ENCODE data around the gene BMPR1B. TPM values are rescaled to one million over a fixed set of nuclear protein-coding genes. Genes with fewer than 3 reads are reported as not detected.

Gene BMPR1B
- total RNA-seq, 2 experiments from 2014 or later, result not detected

GRCh38 chr4:94732358-94732698 lies 25.4 kb upstream of the BMPR1B start:
- DNase-seq, result no peak
- ATAC-seq, result no peak
- Mint-ChIP-seq H3K9me3 (no peaks in the 10 kb centered on the region), H3K4me1 (ENCODE audit: low read depth) (no peaks in the 10 kb centered on the region), H3K27me3 (peaks cover 2% of the 10 kb centered on the region), H3K27ac (no peak overlapping the region), H3K4me3 (no peak overlapping the region), H3K36me3 (ENCODE audit: low read depth) (no peaks in the 10 kb centered on the region)
- POLR2A ChIA-PET, result no interaction called here
- no peak for TF ChIP-seq CTCF (IDR thresholded peaks at IDR 0.05)
- CTCF ChIA-PET, result interaction anchor here (1.2 kb wide), 1 partner anchor 111 kb away, joined by 4 read pairs; no protein-coding TSS in a partner anchor
- intact Hi-C loops (cut with micrococcal nuclease), result no loop called here

- ATAC-seq (no peak), DNase-seq (no peak)
- POLR2A ChIA-PET, result no interaction called here
- Mint-ChIP-seq H3K9me3 (no peaks in the 10 kb centered on the region), H3K4me1 (ENCODE audit: low read depth) (no peaks in the 10 kb centered on the region), H3K27me3 (no peaks in the 10 kb centered on the region), H3K36me3 (ENCODE audit: low read depth) (no peaks in the 10 kb centered on the region), H3K27ac (no peak overlapping the region), H3K4me3 (no peak overlapping the region)
- no peak for TF ChIP-seq CTCF (IDR thresholded peaks at IDR 0.05)
- CTCF ChIA-PET, result no interaction called here
- intact Hi-C loops (cut with micrococcal nuclease), result no loop called here
These were observed 18.0 kb upstream of the BMPR1B start for GRCh38 chr4:94739741-94740140.

- ATAC-seq (no peak), DNase-seq (no peak)
- Mint-ChIP-seq H3K27me3 (no peaks in the 10 kb centered on the region), H3K4me1 (ENCODE audit: low read depth) (no peaks in the 10 kb centered on the region), H3K36me3 (ENCODE audit: low read depth) (no peaks in the 10 kb centered on the region), H3K4me3 (no peak overlapping the region), H3K9me3 (no peaks in the 10 kb centered on the region), H3K27ac (no peak overlapping the region)
- no peak for TF ChIP-seq CTCF (IDR thresholded peaks at IDR 0.05)
- ChIA-PET CTCF (no interaction called here), POLR2A (no interaction called here)
- intact Hi-C loops (cut with micrococcal nuclease), result no loop called here
These were observed 16.5 kb upstream of the BMPR1B start for GRCh38 chr4:94741304-94741703.

GRCh38 chr4:94743838-94744237 lies 13.9 kb upstream of the BMPR1B start:
- Mint-ChIP-seq H3K4me3 (no peak overlapping the region), H3K36me3 (ENCODE audit: low read depth) (no peaks in the 10 kb centered on the region), H3K4me1 (ENCODE audit: low read depth) (no peaks in the 10 kb centered on the region), H3K27ac (no peak overlapping the region), H3K27me3 (no peaks in the 10 kb centered on the region), H3K9me3 (no peaks in the 10 kb centered on the region)
- ChIA-PET CTCF (no interaction called here), POLR2A (no interaction called here)
- no peak for DNase-seq
- intact Hi-C loops (cut with micrococcal nuclease), result no loop called here
- TF ChIP-seq CTCF (IDR thresholded peaks at IDR 0.05), result no peak
- ATAC-seq, result no peak

GRCh38 chr4:94744850-94745249 lies 12.9 kb upstream of the BMPR1B start:
- intact Hi-C loops (cut with micrococcal nuclease), result no loop called here
- TF ChIP-seq CTCF (IDR thresholded peaks at IDR 0.05), result no peak
- Mint-ChIP-seq H3K4me1 (ENCODE audit: low read depth) (no peaks in the 10 kb centered on the region), H3K36me3 (ENCODE audit: low read depth) (no peaks in the 10 kb centered on the region), H3K4me3 (no peak overlapping the region), H3K27me3 (no peaks in the 10 kb centered on the region), H3K9me3 (no peaks in the 10 kb centered on the region), H3K27ac (no peak overlapping the region)
- no peak for ATAC-seq
- POLR2A ChIA-PET, result no interaction called here
- CTCF ChIA-PET, result no interaction called here
- DNase-seq, result no peak
